HepG2 (cell line): Measurements from ENCODE around the gene NME2. TPM values are rescaled to one million over a fixed set of nuclear protein-coding genes. Genes with fewer than 3 reads are reported as not detected.

Experiments
- AHDC1 ChIP-seq: sonication (generic); formaldehyde crosslinking; IDR thresholded peaks from 2 replicates; pipeline ENCODE4 v1.5.1; 2020; ENCODE audit warnings: mild to moderate bottlenecking, missing genetic modification reagents, borderline replicate concordance
- AKAP8 ChIP-seq: sonication (generic); formaldehyde crosslinking; IDR thresholded peaks from 2 replicates; pipeline ENCODE4 v1.5.1; 2020; ENCODE audit warnings: mild to moderate bottlenecking, missing genetic modification reagents
- ARHGAP35 ChIP-seq: sonication (generic); formaldehyde crosslinking; IDR thresholded peaks from 2 replicates; pipeline ENCODE4 v1.9.0; 2022; ENCODE audit warnings: mild to moderate bottlenecking, inconsistent platforms, moderate library complexity, missing genetic modification reagents, borderline replicate concordance
- ARNT2 ChIP-seq: sonication (generic); formaldehyde crosslinking; IDR thresholded peaks from 2 replicates; pipeline ENCODE4 v1.8.0; 2022; ENCODE audit warnings: mild to moderate bottlenecking, low read depth, missing genetic modification reagents, moderate library complexity
- ATF1 ChIP-seq: IDR thresholded peaks from 2 replicates; pipeline ENCODE4 v1.6.1; 2016; ENCODE audit warnings: mild to moderate bottlenecking, control low read depth
- BRD4 ChIP-seq: sonication (generic); formaldehyde crosslinking; IDR thresholded peaks from 2 replicates; pipeline ENCODE4 v1.4.0; 2020; ENCODE audit warnings: missing genetic modification reagents
- DZIP1 ChIP-seq: sonication (generic); formaldehyde crosslinking; IDR thresholded peaks from 2 replicates; pipeline ENCODE4 v1.5.0; 2020; ENCODE audit warnings: mild to moderate bottlenecking, missing genetic modification reagents
- ETV5 ChIP-seq: IDR thresholded peaks from 2 replicates; pipeline ENCODE4 v1.6.1; 2018; ENCODE audit warnings: missing biosample characterization, missing genetic modification reagents, inconsistent platforms, borderline replicate concordance
- IRX3 ChIP-seq: sonication (generic); formaldehyde crosslinking; IDR thresholded peaks from 2 replicates; pipeline ENCODE4 v1.8.1; 2023; ENCODE audit warnings: mild to moderate bottlenecking, low read depth, missing genetic modification reagents, borderline replicate concordance
- MLLT10 ChIP-seq: sonication (generic); formaldehyde crosslinking; IDR thresholded peaks from 2 replicates; pipeline ENCODE4 v1.4.0; 2020; ENCODE audit warnings: missing genetic modification reagents
- PRPF4 ChIP-seq: fragments of 200-400 bp; formaldehyde crosslinking; IDR thresholded peaks from 2 replicates; pipeline ENCODE4 v1.6.1; 2016; ENCODE audit warnings: low read length, low read depth; ENCODE audit not compliant: poor library complexity, severe bottlenecking
- RBFOX2 ChIP-seq: fragments of 200-400 bp; formaldehyde crosslinking; IDR thresholded peaks from 2 replicates; pipeline ENCODE4 v1.6.1; 2017; ENCODE audit warnings: low read depth, mild to moderate bottlenecking, low read length
- SOX6 ChIP-seq, 2 experiments: fragments of 450-650 bp in 1 of 2; sonication (generic) in 1 of 2; formaldehyde crosslinking in 1 of 2; IDR thresholded peaks; 2 replicates each; pipeline versions ENCODE4 v1.4.0 to v1.6.1; 2017 to 2020; ENCODE audit warnings: antibody characterized with exemption in 1 of 2, mild to moderate bottlenecking in 1 of 2, missing genetic modification reagents in 1 of 2
- SYNCRIP ChIP-seq: fragments of 200-400 bp; formaldehyde crosslinking; IDR thresholded peaks from 2 replicates; pipeline ENCODE4 v1.6.1; 2018; ENCODE audit warnings: mild to moderate bottlenecking, low read depth, low read length; ENCODE audit not compliant: insufficient read depth
- ZBTB20 ChIP-seq: sonication (generic); formaldehyde crosslinking; IDR thresholded peaks from 2 replicates; pipeline ENCODE4 v1.8.1; 2023; ENCODE audit warnings: missing genetic modification reagents, low read depth, mild to moderate bottlenecking, borderline replicate concordance
- ZNF367 ChIP-seq: sonication (generic); formaldehyde crosslinking; IDR thresholded peaks from 2 replicates; pipeline ENCODE4 v1.4.0; 2020; ENCODE audit warnings: missing genetic modification reagents, borderline replicate concordance
- ZNF605 ChIP-seq: sonication (generic); formaldehyde crosslinking; IDR thresholded peaks from 2 replicates; pipeline ENCODE4 v1.8.0; 2022; ENCODE audit warnings: mild to moderate bottlenecking, missing genetic modification reagents
- polyA plus RNA-seq, 8 experiments: library from polyadenylated mRNA; depleted of rRNA in 3 of 8; stranded (reverse) in 7 of 8; unstranded in 1 of 8; fragments of >200 nt; fragmentation: Illumina TruSeq in 4 of 8; extraction: Trizol in 4 of 8; gene quantifications; 2 replicates each; pipeline versions ENCODE4 v1.2.1 to v1.2.3, GENCODE V29; 2011 to 2016; ENCODE audit warnings: low read depth in 4 of 8, missing spikeins in 1 of 8, mixed read lengths in 1 of 8; ENCODE audit not compliant: insufficient read depth in 1 of 8
- total RNA-seq, 5 experiments: library from RNA; depleted of rRNA; stranded (reverse); fragments of >200 nt; fragmentation: Illumina TruSeq; extraction: Trizol; gene quantifications; 2 replicates each; pipeline ENCODE4 v1.2.3, GENCODE V29; 2016; ENCODE audit warnings: low read depth in 1 of 5
- TF ChIP-seq, protein P1 (sequence below): sonication (generic); formaldehyde crosslinking; IDR thresholded peaks from 2 replicates; pipeline ENCODE4 v1.8.0; 2022; ENCODE audit warnings: mild to moderate bottlenecking, missing genetic modification reagents; ENCODE audit not compliant: insufficient replicate concordance

NME2 gene
- total and polyA plus RNA-seq, 2 of the 13 experiments (the other 11 are each of a cell fraction or from before 2014, with no cell fraction given): 790 to 1,213 TPM

DNA sequence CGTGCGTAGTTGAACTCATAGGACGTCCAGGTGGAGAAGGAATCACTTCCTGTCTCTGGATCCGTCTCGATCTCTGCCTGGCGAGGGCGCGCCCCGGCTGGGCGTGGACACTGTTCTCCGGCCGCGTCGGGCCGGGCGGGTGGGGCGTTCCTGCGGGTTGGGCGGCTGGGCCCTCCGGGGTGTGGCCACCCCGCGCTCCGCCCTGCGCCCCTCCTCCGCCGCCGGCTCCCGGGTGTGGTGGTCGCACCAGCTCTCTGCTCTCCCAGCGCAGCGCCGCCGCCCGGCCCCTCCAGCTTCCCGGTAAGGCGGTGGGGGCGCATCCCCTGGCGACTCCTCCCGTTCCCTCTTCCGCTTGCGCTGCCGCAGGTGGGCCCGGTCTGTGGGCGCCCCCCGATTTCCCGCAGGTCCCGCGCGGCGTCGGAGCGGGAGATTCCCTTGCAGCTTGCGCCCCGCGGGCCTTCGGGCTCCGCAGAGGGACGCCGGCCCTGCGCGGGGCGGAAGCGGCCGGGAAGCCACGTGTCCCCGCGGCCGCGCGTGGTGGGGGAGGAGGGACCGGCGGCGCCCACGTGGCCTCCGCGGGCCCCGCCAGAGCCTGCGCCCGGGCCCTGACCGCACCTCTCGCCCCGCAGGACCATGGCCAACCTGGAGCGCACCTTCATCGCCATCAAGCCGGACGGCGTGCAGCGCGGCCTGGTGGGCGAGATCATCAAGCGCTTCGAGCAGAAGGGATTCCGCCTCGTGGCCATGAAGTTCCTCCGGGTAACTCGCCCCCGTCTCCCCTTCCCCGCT, at the start of gene NME2 (continued):
- TF ChIP-seq RBFOX2 (peak; percentile 94), DZIP1 (no peak), ARNT2 (CRISPR knock-in tag) (peak; percentile 79; the same call in 1 of the 2 replicates), AHDC1 (CRISPR knock-in tag) (no peak), IRX3 (CRISPR knock-in tag) (0 out of 2 replicates have a peak, but pooled peaks have one; percentile 61), ZNF605 (CRISPR knock-in tag) (no peak), SOX6 (IDR thresholded peaks at IDR 0.05) (no peak), SOX6 (CRISPR knock-in tag; IDR thresholded peaks at IDR 0.05) (peak; percentile 38; the same call in 1 of the 2 replicates), MLLT10 (CRISPR knock-in tag) (no peak), PRPF4 (no peak), ARHGAP35 (CRISPR knock-in tag) (0 out of 2 replicates have a peak, but pooled peaks have one; percentile 7), ATF1 (CRISPR knock-in tag) (no peak), ETV5 (CRISPR knock-in tag) (peak; percentile 76), SYNCRIP (no peak), BRD4 (CRISPR knock-in tag) (peak; percentile 12; the same call in 1 of the 2 replicates), AKAP8 (CRISPR knock-in tag) (peak; percentile 62), ZNF367 (CRISPR knock-in tag) (no peak), ZBTB20 (CRISPR knock-in tag) (peak; percentile 59; the same call in 1 of the 2 replicates)
- TF ChIP-seq, protein P1, sequence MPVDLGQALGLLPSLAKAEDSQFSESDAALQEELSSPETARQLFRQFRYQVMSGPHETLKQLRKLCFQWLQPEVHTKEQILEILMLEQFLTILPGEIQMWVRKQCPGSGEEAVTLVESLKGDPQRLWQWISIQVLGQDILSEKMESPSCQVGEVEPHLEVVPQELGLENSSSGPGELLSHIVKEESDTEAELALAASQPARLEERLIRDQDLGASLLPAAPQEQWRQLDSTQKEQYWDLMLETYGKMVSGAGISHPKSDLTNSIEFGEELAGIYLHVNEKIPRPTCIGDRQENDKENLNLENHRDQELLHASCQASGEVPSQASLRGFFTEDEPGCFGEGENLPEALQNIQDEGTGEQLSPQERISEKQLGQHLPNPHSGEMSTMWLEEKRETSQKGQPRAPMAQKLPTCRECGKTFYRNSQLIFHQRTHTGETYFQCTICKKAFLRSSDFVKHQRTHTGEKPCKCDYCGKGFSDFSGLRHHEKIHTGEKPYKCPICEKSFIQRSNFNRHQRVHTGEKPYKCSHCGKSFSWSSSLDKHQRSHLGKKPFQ (CRISPR knock-in tag): peak; percentile 3
